LNCaP clone FGC (cell line): ENCODE measurements around the gene TGOLN2.

ENCODE experiments used
- DNase-seq: peaks from one replicate; pipeline ENCODE4 v3.0.0-alpha.2; 2011; ENCODE audit warnings: low read depth
- H3K4me3 ChIP-seq: 2 replicates; pipeline ENCODE4 v1.5.1; 2011; ENCODE audit warnings: mild to moderate bottlenecking, low read depth, low read length, control low read depth
- CTCF ChIP-seq: IDR thresholded peaks from 2 replicates; pipeline ENCODE4 v1.5.1; 2012; ENCODE audit warnings: mild to moderate bottlenecking; ENCODE audit not compliant: control insufficient read depth, insufficient read depth; ENCODE audit errors: extremely low read depth

The TGOLN2 gene

GRCh38 chr2:85272357-85272756 lies 55.4 kb downstream of the TGOLN2 start:
- no peak for TF ChIP-seq CTCF

GRCh38 chr2:85269959-85270358 lies 57.8 kb downstream of the TGOLN2 start:
- no peak for TF ChIP-seq CTCF
- no peak overlapping the region for H3K4me3 ChIP-seq
- DNase-seq, result no peak

More at GRCh38 chr2:85272357-85272756, 55.4 kb downstream of the TGOLN2 start:
- H3K4me3 ChIP-seq, result no peak overlapping the region
- DNase-seq, result no peak
